Smooth muscle cell of the brain vasculature (primary cell): ENCODE measurements around the gene NKX1-2.
"Not testable (repeated sequence)": the region's sequence is repeated elsewhere in the genome, so short reads cannot be mapped to it uniquely, and the experiment has no call there.

Experiments
- DNase-seq: peaks from one replicate; pipeline ENCODE4 v3.0.0-alpha.2; 2012; ENCODE audit warnings: low read depth, low spot score

Gene NKX1-2

GRCh38 chr10:124451276-124451675 is 1.4 kb upstream of the NKX1-2 start:
- no peak for DNase-seq

- no peak for DNase-seq
These were observed 885 bp upstream of the NKX1-2 start for GRCh38 chr10:124450783-124451057.

GRCh38 chr10:124449170-124450011 is 444 bp downstream of the NKX1-2 start:
- DNase-seq, result no peak

DNA sequence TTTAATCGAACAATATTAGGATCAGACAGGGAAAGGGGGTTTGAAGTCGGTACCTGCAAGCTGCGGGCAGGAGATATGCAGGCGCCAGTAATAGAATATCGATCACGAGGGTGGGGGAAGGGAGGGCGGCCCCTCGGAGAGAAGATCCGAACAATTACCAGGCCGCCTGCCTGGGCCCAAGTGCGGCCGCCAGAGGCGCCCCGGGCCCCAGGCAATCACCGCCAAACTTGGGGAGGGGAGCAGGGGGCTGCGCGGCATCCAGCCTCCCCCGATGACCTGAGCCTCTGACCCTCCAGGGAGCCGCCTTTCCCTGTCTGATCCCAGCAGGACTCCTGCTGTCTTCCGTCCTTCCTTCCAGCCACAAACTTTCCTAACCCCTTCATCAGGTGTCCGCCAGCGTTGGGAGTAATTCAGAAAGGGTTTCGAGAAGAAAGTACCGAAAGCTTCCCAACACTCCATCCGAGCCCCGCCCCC is 1.1 kb downstream of the NKX1-2 start:
- DNase-seq, result no peak

DNA sequence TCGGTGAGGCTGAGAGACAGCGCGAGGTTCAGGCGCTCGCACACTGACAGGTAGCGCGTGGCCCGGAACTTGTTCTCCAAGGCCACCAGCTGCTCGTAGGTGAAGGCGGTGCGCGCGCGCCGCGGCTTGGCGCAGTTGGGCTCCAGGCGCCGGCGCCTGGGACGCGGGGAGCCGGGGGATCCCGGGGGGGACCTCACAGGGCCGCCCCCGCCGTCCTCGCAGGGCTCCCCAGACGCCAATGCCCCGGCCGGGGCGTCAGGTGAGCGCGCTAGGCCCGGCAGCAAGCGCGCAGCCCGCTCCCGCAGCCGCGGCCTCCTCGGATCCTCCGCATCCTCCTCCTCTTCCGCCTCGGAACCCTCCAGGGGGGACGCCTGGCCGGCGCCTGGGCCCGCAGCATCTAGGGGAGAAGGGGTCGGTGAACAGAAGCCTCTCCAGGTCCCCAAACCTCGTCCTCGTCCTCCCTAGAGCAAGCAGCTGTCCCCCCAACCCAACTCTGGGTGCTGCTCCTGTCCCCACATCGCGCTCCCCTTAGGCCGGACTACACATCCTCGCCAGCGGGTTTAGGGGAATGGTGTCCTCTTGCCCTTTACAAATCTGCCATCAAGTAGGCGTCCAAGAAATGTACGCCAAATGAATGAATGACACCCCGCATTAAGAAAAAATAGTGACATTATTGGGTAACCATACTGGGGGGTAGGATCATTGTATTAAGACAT is 1.9 kb downstream of the NKX1-2 start:
- DNase-seq, result no peak

- no peak for DNase-seq
These were observed 2.7 kb downstream of the NKX1-2 start for GRCh38 chr10:124446830-124447750.

DNA sequence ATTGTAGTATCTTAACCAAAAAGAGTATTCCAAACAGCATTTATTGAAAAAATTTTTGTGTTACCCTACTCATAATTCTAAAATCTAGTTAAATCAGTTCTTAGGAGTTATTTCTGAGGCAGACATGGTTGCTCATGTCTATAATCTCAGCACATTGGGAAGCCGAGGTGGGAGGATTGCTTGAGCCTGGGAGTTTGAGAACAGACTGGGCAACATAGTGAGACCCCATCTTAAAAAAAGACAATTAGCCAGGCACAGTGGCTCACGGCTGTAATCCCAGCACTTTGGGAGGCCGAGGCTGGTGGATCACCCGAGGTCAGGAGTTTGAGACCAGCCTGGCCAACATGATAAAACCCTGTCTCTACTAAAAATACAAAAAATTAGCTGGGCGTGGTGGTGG is 8.1 kb downstream of the NKX1-2 start:
- not testable (repeated sequence) for DNase-seq

DNA sequence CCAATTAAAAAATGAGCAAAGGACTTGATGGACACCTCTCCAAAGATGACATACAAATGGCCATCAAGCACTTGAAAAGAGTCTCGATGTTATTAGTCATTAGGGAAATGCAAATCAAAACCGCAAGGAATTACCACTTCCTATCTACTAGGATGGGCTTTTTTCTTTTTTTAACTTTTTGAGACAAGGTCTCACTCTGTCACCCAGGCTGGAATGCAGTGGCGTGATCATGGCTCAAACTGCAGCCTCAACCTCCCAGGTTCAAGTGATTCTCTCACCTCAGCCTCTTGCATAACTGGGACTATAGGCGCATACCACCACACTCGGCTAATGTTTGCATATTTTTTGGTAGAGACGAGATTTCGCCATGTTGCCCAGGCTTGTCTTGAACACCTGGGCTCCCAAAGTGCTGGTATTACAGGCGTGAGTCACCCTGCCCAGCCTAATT is 13.6 kb downstream of the NKX1-2 start:
- DNase-seq, result no peak

GRCh38 chr10:124435683-124436082 is 14.2 kb downstream of the NKX1-2 start:
- DNase-seq, result not testable (repeated sequence)

DNA sequence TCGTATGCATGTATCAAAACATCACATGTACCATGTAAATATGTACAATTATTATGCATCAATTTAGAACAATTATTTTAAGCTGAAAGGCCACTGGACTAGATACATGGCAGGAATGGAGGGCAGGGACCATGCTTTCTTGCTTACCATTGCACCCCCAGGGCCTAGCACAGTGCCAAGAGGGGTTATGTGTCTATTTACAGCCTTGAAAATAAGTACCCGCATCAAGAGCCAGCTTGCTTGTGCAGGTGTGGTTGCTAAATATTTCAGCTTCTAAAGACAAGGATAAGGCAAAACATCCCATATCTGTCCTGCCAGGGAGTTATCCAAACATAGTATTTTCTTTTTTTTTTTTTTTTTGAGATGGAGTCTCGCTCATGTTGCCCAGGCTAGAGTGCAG is 16.4 kb downstream of the NKX1-2 start:
- DNase-seq, result no peak

DNA sequence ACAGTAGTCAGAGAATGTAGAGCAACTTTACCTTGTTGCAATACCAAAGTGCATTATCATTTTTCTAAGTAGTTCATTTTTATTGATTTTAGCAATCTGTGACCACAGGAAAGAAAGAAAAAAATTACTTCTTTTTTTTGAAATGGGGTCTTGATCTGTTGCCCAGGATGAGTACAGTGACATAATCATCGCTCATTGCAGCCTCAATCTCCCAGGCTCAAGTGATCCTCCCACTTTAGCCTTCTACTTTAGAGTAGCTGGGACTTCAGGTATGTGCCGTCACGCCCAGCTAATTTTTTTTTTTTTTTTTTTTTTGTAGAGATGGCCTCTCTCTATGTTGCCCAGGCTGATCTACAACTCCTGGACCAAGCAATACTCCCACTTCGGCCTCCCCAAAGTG is 19.8 kb downstream of the NKX1-2 start:
- no peak for DNase-seq

DNA sequence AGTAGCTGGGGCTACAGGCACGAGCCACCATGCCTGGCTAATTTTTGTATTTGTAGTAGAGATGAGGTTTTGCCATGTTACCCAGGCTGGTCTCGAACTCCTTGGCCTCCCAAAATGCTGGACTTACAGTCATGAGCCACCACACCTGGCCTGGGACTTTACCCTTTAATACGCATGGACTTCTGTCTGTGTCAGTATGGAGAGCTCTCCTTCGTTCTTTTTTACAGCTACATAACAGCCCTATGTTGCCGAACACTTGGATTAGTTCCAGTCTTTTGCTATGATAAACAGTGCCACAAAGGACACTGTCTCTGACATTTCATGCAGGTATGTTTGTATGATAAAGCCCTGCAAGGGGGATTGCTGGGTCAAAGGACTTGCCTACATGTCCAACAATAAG is 20.3 kb downstream of the NKX1-2 start:
- no peak for DNase-seq

- DNase-seq, result no peak
These were observed 21.5 kb downstream of the NKX1-2 start for GRCh38 chr10:124428207-124428777.

DNA sequence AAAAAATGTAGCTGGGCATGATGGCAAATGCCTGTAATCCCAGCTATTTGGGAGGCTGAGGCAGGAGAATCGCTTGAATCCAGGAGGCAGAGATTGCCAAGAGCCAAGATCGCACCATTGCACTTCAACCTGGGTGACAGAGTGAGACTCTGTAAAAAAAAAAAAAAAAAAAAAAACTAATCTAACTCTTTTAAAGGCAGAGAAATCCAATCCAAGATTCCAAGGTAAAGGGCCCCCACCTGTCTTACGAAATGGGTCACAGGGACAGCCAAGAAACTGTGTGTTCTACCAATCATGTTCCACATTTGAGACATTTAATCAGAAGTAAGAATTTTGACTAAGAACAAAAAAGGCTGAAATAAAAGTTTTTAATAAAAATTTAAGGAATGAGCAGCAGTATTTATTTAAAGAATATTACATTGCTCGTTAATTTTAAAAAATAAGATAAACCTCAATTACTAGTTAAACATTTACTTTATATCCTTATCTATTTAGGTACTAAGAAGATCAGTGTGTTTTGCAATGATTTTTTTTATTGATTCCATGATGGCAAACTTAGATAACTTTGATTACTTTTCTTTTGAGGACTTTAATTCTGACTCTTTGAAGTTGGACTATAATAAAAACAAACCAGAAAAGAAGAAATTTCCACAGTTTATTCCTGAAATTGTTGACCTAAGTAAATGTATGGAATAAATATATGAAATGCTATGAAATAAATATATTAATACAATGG is 24.4 kb downstream of the NKX1-2 start:
- DNase-seq, result no peak

GRCh38 chr10:124423813-124424212 is 26.0 kb downstream of the NKX1-2 start:
- no peak for DNase-seq

- no peak for DNase-seq
These were observed 27.1 kb downstream of the NKX1-2 start for GRCh38 chr10:124422742-124423141.

- no peak for DNase-seq
These were observed 29.6 kb downstream of the NKX1-2 start for GRCh38 chr10:124420254-124420653.

DNA sequence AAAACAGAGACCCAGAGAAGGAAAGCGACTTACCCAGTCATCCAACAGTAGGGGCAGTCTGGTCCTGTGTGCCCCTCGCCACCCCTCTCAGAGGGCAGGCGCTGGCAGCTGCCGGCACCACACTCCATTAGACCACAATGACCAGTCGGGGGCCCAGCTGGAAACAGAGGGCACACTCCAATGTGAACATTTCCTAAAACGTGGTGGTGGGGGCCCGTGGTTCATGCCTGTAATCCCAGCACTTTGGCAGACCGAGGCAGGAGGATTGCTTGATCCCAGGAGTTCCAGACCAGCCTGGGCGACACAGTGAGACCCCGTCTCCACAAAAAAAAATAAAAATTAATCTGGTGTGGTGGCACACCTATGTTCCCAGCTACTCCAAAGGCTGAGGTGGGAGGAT is 30.2 kb downstream of the NKX1-2 start:
- no peak for DNase-seq

DNA sequence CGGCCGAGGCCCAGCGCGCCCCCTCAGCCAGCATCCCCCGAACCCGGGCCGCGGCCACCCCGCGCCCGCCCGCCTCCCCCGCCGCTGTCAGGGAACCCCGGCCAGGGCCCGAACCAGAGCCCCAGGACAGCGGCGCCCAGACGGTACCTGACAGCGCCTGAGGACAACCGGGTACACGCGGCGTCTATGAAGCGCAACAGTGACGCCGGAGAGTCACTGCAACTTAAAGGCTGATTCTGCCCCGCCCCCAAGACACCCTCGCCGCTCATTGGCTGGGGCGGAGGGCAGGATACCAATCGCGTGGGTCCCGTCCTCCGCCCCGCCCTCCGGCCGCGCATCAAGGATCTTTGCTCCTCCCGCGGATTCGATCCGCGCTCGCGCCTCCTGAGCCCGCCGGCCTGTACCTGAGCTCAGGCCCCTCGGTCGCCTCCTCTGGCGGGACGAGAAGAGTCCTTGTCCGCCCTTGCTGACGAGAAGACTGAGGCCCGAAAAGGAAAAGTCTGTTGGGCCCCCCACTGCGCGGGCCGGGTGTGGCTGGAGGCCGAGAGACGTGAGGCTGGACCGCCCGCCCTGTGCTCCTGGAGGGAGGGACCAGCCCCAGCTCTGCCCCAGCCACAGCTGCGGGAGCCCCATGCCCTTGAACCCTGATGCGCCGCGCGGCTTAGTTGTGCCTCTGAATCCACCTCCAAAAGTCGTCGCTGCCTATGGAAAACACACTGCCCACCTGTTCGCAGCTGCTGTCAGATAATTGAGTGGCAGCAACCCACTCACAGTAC is 30.9 kb downstream of the NKX1-2 start, which contains the start of gene OAT:
TSS of gene OAT (minus strand) at position 198 of the 776 bp plus-strand sequence. CDS start 6,752 bp downstream, outside the sequence.
- DNase-seq, result peak; percentile 89
